ENCODE results near the gene RHBDF2. TPM values are rescaled to one million over a fixed set of nuclear protein-coding genes. Genes with fewer than 3 reads are reported as not detected.
"Not testable (repeated sequence)": the region's sequence is repeated elsewhere in the genome, so short reads cannot be mapped to it uniquely, and the experiment has no call there.

RHBDF2 gene
- total RNA-seq, 1 experiment from 2014 or later, result 33.4 TPM

DNA sequence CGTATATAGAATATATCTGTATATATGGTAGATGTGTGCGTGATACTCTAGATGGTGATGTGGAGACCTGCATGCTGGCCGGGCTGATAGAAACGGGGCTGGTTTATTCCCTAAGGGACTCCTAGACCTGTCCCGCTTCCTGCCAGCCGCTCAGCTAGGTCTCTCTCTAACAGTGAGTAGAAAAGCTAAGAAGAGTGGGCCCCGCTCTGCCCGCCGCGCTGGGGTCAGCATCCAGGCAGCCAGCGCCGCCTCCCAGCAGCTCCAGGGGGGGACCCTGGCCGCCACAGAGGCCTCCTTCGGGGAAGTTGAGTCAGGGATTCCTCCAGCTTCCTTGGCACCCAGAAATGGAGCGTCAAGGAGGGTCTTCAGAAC is 26.9 kb upstream of the RHBDF2 start:
- H3K27ac Mint-ChIP-seq (ENCODE audit: low read depth, unreplicated experiment), result no peak overlapping the region
- BruUV-seq (replicated peaks), result no TSS peak
- POLR2A ChIA-PET, result interaction anchor here (1.0 to 5.0 kb wide), 6 partner anchors 18 to 72 kb away, joined by 3 to 55 read pairs (median 10); partner anchors contain the start of gene RHBDF2
- no peaks in the 10 kb centered on the region for H3K27me3 Mint-ChIP-seq (ENCODE audit: insufficient read depth, unreplicated experiment)
- H3K4me3 Mint-ChIP-seq (ENCODE audit: unreplicated experiment), result no peak overlapping the region
- H3K9me3 Mint-ChIP-seq (ENCODE audit: unreplicated experiment), result no peaks in the 10 kb centered on the region
- no peaks in the 10 kb centered on the region for H3K36me3 Mint-ChIP-seq (ENCODE audit: insufficient read depth, unreplicated experiment)
- CTCF ChIA-PET, result interaction anchor here (0.6 to 3.8 kb wide), 8 partner anchors 8 to 424 kb away, joined by 3 to 18 read pairs (median 4); no protein-coding TSS in a partner anchor
- peak; percentile 35 for DNase-seq (ENCODE audit: unreplicated experiment)
- intact Hi-C loops (cut with micrococcal nuclease), result no loop called here
- H3K4me1 Mint-ChIP-seq (ENCODE audit: insufficient read depth, unreplicated experiment), result peaks cover 29% of the 10 kb centered on the region
- TF ChIP-seq, protein P1, sequence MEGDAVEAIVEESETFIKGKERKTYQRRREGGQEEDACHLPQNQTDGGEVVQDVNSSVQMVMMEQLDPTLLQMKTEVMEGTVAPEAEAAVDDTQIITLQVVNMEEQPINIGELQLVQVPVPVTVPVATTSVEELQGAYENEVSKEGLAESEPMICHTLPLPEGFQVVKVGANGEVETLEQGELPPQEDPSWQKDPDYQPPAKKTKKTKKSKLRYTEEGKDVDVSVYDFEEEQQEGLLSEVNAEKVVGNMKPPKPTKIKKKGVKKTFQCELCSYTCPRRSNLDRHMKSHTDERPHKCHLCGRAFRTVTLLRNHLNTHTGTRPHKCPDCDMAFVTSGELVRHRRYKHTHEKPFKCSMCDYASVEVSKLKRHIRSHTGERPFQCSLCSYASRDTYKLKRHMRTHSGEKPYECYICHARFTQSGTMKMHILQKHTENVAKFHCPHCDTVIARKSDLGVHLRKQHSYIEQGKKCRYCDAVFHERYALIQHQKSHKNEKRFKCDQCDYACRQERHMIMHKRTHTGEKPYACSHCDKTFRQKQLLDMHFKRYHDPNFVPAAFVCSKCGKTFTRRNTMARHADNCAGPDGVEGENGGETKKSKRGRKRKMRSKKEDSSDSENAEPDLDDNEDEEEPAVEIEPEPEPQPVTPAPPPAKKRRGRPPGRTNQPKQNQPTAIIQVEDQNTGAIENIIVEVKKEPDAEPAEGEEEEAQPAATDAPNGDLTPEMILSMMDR (IDR thresholded peaks at IDR 0.05; ENCODE audit: unreplicated experiment), result no peak

DNA sequence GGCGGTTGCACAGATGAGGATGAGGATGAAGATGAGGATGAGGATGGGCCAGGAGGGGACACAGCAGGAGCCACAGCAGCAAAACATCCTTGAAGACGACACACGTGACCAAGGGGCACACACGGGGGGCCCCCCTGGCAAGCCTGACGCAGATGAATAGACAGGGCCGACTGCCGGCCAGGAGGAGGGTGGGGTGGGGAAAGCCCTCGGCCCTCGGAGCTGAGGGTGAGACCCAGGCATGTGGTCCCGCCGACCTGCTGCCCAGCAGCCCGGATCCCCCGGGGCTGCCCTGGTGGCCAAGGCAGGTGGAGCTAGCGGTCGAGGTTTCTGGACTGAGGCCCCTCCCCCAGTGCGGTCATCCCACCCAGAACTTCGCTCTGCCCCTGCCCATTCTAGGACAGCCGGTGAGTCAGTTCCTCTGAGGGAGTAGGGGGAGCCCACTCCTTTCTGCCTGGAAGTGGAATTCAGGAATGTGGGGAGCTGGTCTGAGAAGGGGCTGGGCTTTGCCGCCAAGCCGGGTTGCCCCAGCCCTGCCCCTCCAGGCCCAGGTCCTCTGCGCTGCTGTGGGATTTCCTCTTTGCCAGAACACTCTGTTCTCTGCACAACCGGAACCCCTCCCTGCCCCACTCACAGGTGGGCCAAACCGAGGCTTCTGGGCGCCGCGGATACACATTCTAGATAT is 26.3 kb upstream of the RHBDF2 start:
- Mint-ChIP-seq H3K27ac (ENCODE audit: low read depth, unreplicated experiment) (no peak overlapping the region), H3K4me3 (ENCODE audit: unreplicated experiment) (no peak overlapping the region), H3K36me3 (ENCODE audit: insufficient read depth, unreplicated experiment) (no peaks in the 10 kb centered on the region), H3K4me1 (ENCODE audit: insufficient read depth, unreplicated experiment) (peaks cover 25% of the 10 kb centered on the region), H3K9me3 (ENCODE audit: unreplicated experiment) (no peaks in the 10 kb centered on the region), H3K27me3 (ENCODE audit: insufficient read depth, unreplicated experiment) (no peaks in the 10 kb centered on the region)
- intact Hi-C loops (cut with micrococcal nuclease), result no loop called here
- peak; percentile 89 for DNase-seq (ENCODE audit: unreplicated experiment)
- TF ChIP-seq, protein P1 (IDR thresholded peaks at IDR 0.05; ENCODE audit: unreplicated experiment), result no peak
- POLR2A ChIA-PET, result interaction anchor here (1.2 to 5.0 kb wide), 4 partner anchors 19 to 32 kb away, joined by 5 to 55 read pairs (median 22); partner anchors contain the start of gene RHBDF2
- BruUV-seq (replicated peaks), result no TSS peak
- CTCF ChIA-PET, result interaction anchor here (0.6 to 3.8 kb wide), 6 partner anchors 7 to 425 kb away, joined by 3 to 16 read pairs (median 3); no protein-coding TSS in a partner anchor

DNA sequence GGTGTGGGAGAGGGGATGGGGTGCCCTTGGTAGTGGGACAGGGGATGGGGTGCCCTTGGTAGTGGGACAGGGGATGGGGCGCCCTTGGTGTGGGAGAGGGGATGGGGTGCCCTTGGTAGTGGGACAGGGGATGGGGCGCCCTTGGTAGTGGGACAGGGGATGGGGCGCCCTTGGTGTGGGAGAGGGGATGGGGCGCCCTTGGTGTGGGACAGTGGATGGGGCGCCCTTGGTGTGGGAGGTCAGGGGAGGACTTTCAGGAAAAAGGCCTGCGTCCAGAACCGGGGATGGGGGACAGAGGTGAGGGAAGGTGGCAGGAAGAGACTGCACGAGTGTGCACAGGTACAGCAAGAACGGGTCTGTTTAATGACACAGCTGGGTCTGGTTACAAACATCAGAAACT is 25.8 kb upstream of the RHBDF2 start:
- H3K27ac Mint-ChIP-seq (ENCODE audit: low read depth, unreplicated experiment); H3K36me3 Mint-ChIP-seq (ENCODE audit: insufficient read depth, unreplicated experiment); DNase-seq (ENCODE audit: unreplicated experiment); H3K4me3 Mint-ChIP-seq (ENCODE audit: unreplicated experiment); H3K27me3 Mint-ChIP-seq (ENCODE audit: insufficient read depth, unreplicated experiment); BruUV-seq (replicated peaks); H3K9me3 Mint-ChIP-seq (ENCODE audit: unreplicated experiment); intact Hi-C loops (cut with micrococcal nuclease): not testable (repeated sequence)
- POLR2A ChIA-PET, result interaction anchor here (2.9 to 5.0 kb wide), 2 partner anchors 19 to 33 kb away, joined by 15 to 55 read pairs; no protein-coding TSS in a partner anchor
- CTCF ChIA-PET, result interaction anchor here (3.8 kb wide), 1 partner anchor 97 kb away, joined by 16 read pairs; no protein-coding TSS in a partner anchor
- H3K4me1 Mint-ChIP-seq (ENCODE audit: insufficient read depth, unreplicated experiment), result peaks cover 21% of the 10 kb centered on the region

DNA sequence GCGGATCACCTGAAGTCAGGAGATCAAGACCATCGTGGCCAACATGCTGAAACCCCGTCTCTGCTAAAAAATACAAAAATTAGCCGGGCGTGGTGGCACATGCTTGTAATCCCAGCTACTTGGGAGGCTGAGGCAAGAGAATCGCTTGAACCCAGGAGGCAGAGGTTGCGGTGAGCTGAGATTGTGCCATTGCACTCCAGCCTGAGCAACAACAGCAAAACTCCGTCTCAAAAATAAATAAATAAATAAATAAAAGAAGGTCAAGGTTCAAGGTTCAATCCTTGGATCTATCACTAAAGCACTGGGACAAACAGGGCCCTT is 24.2 kb upstream of the RHBDF2 start:
- H3K9me3 Mint-ChIP-seq (ENCODE audit: unreplicated experiment); intact Hi-C loops (cut with micrococcal nuclease); BruUV-seq (replicated peaks); DNase-seq (ENCODE audit: unreplicated experiment); H3K4me3 Mint-ChIP-seq (ENCODE audit: unreplicated experiment); H3K27me3 Mint-ChIP-seq (ENCODE audit: insufficient read depth, unreplicated experiment); H3K27ac Mint-ChIP-seq (ENCODE audit: low read depth, unreplicated experiment); H3K36me3 Mint-ChIP-seq (ENCODE audit: insufficient read depth, unreplicated experiment): not testable (repeated sequence)
- POLR2A ChIA-PET, result interaction anchor here (0.7 to 3.7 kb wide), 7 partner anchors 15 to 41 kb away, joined by 3 to 33 read pairs (median 6); no protein-coding TSS in a partner anchor
- peaks cover 17% of the 10 kb centered on the region for H3K4me1 Mint-ChIP-seq (ENCODE audit: insufficient read depth, unreplicated experiment)
- CTCF ChIA-PET, result interaction anchor here (0.8 to 4.3 kb wide), 6 partner anchors 10 to 189 kb away, joined by 3 to 45 read pairs (median 30); no protein-coding TSS in a partner anchor
